WERI-Rb-1 (cell line): ENCODE results near the gene COL15A1.

Experiments used
- DNase-seq: peaks from one replicate; pipeline ENCODE4 v3.0.0-alpha.2; 2020
- H3K27ac ChIP-seq: fragments of 250-450 bp; sonication (Bioruptor Pico); 2 replicates; pipeline ENCODE4 v1.5.1; 2020; ENCODE audit warnings: mild to moderate bottlenecking, moderate library complexity
- H3K27me3 ChIP-seq: fragments of 250-450 bp; sonication (Bioruptor Pico); 2 replicates; pipeline ENCODE4 v1.5.1; 2021; ENCODE audit warnings: mild to moderate bottlenecking, low read depth, moderate library complexity; ENCODE audit not compliant: insufficient read depth, severe bottlenecking
- H3K36me3 ChIP-seq: fragments of 250-450 bp; sonication (Bioruptor Pico); 2 replicates; pipeline ENCODE4 v1.5.1; 2020; ENCODE audit warnings: mild to moderate bottlenecking, moderate library complexity
- H3K4me3 ChIP-seq: 2 replicates; pipeline ENCODE4 v1.5.1; 2011; ENCODE audit warnings: low read depth, mild to moderate bottlenecking, control low read depth, low read length
- H3K9me3 ChIP-seq: fragments of 250-450 bp; sonication (Bioruptor Pico); 2 replicates; pipeline ENCODE4 v1.5.1; 2021; ENCODE audit warnings: mild to moderate bottlenecking, moderate library complexity; ENCODE audit not compliant: severe bottlenecking
- CTCF ChIP-seq: IDR thresholded peaks from 2 replicates; pipeline ENCODE4 v1.5.1; 2011; ENCODE audit warnings: low read depth, mild to moderate bottlenecking, control low read depth, inconsistent platforms, low read length

COL15A1 gene

DNA sequence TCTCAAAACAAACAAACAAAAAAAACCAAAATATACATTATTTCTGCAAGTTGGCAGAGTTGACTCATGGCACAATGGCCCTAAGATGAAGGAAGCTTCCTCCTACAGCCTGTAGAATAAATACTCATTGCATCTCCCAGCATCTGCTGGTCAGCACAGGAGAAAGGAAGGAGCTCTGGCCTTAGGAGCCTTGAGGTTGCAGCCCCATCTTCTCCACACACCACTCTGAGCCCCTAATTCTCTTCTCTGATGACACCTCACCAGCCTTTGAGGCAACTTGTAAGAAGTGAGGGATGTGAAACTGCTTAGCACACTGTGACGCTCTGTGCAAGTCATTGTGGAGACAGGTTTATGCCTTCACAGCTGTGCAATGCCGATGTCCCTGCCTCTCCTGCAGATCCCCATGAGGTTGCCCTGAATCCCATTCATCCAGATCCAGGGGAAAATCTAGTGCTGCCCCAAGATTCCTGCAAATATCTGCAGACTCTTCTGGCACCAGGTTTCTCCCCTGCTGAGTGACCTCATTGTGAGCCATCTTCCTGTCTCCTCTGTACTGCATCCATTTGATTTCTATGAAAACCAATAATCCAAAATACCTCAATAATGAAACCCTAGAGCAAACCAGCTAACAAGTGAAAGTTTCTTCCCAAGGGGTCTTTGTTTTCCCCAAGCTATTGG is 95.9 kb downstream of the COL15A1 start:
- Histone ChIP-seq H3K9me3 (no peaks in the 10 kb centered on the region), H3K27ac (no peak overlapping the region), H3K27me3 (no peaks in the 10 kb centered on the region), H3K36me3 (no peaks in the 10 kb centered on the region), H3K4me3 (no peak overlapping the region)
- DNase-seq = no peak
- TF ChIP-seq CTCF = no peak

DNA sequence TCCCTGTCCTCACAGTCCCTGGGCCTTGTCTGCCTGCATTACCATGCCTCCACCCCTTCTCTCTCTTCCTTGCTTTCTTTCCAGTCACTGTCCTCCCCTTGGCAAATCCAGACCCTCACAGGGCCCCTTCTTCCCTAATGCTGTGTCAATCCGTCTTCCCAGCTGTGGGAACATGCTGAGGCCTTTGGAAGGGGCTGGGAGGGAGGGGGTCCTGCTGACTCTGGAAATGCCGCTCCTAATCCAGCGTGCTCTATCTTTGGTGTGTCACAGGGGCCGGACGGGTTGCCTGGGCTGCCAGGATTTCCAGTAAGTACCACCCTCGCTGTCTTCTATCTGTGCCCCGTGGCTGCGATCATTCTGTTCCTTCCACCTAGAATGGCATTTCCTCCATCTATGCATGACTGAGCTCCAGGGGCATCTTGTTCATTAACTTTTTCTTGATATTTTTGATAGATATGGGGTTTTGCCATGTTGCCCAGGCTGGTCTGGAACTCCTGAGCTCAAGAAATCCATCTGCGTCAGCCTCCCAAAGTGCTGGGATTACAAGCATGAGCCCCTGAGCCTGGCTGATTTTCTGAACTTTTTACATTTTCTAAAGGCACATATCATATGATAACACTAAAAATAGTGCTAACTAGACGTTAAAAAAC is 96.7 kb downstream of the COL15A1 start:
- no peaks in the 10 kb centered on the region for H3K27me3 ChIP-seq
- no peaks in the 10 kb centered on the region for H3K36me3 ChIP-seq
- no peak overlapping the region for H3K27ac ChIP-seq
- no peak for DNase-seq
- H3K9me3 ChIP-seq = no peaks in the 10 kb centered on the region
- no peak for TF ChIP-seq CTCF
- no peak overlapping the region for H3K4me3 ChIP-seq

DNA sequence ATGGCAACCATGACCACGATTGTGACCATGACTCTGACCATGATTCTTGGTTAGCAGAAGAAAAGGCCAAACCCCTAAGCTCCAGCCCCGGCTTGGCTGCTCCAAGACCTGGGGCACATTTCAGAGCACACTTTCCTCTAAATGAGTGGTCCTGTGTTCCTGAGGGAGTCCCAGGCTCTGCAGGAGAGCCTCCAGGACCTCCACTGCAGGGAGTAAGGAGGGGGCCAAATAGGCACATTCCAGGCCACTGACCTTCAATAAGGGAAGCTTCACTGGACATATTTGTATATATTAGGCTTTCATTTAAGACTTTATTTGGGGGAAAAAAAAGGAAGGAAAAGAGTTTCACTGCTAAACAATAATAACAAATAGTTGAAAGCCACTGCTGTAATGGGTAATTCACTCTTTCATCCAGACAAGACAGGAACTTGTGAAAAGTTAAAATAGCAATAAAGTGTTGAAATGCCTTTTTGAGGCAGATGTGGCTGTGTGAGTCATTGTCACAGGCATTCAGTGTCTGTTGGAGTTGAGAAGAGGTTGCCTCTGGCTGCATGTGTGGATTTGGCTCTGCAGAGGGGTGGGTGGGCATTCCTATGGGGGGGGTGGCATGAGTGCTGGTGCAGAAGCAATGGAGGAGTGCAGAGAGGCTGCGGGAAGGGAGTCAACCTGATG is 97.3 kb downstream of the COL15A1 start:
- no peak overlapping the region for H3K27ac ChIP-seq
- no peak overlapping the region for H3K4me3 ChIP-seq
- no peaks in the 10 kb centered on the region for H3K36me3 ChIP-seq
- no peaks in the 10 kb centered on the region for H3K27me3 ChIP-seq
- no peak for DNase-seq
- no peaks in the 10 kb centered on the region for H3K9me3 ChIP-seq
- TF ChIP-seq CTCF = no peak

- no peaks in the 10 kb centered on the region for H3K36me3 ChIP-seq
- DNase-seq = no peak
- H3K27ac ChIP-seq = no peak overlapping the region
- H3K4me3 ChIP-seq = no peak overlapping the region
- no peaks in the 10 kb centered on the region for H3K27me3 ChIP-seq
- no peak for TF ChIP-seq CTCF
- no peaks in the 10 kb centered on the region for H3K9me3 ChIP-seq
Observed at GRCh38 chr9:99041618-99042017, 97.9 kb downstream of the COL15A1 start.

GRCh38 chr9:99042620-99043019 is 98.9 kb downstream of the COL15A1 start:
- no peaks in the 10 kb centered on the region for H3K9me3 ChIP-seq
- no peak overlapping the region for H3K27ac ChIP-seq
- no peak for DNase-seq
- H3K4me3 ChIP-seq = no peak overlapping the region
- TF ChIP-seq CTCF = no peak
- H3K27me3 ChIP-seq = no peaks in the 10 kb centered on the region
- no peaks in the 10 kb centered on the region for H3K36me3 ChIP-seq
